ENCODE measurements around the gene TUBGCP3.

Gene TUBGCP3

DNA sequence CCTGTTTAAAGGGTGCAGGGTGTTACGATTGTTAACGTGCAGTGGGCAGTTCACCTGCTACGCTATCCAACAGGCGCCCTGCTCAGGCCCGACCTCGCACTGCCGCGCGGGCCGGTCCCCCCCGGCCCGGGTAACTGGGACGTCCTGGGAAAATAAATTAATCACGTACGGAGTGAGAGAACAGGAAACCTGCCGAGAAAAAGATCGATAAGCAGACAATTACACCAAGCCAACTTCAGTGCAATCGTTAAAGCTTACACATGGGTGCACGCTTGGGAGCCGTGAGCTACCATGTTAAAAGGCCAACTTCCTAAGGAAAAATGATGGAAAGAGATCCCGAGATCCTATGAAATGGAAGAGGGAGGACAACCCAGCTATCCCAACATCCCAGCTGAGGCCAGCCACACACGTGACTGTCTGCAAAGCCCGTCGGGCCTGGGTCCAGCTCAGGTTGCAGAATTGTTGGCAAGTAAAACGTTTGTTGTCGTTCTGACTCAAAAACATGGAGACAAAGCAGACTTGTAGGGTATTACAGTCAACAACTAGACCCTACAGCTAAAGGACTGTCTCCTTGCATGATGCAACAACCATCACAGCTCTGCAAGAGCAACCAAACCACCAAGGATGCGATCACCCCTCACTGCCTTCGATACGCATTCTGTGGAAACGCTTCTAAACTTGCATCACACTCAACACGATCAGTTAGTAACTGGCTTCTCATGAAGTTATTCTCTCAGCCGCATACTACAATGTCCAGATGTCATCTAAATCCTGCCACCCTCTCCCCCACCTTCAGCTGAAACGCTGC lies 741 bp upstream of the TUBGCP3 start:
- WGBS = 91% methylated on average over 33 of the region's 33 CpGs
- H3K27ac ChIP-seq (ENCODE audit: low read depth, low read length) = peak overlapping the region; percentile 96; the same call in 1 of the 2 replicates

DNA sequence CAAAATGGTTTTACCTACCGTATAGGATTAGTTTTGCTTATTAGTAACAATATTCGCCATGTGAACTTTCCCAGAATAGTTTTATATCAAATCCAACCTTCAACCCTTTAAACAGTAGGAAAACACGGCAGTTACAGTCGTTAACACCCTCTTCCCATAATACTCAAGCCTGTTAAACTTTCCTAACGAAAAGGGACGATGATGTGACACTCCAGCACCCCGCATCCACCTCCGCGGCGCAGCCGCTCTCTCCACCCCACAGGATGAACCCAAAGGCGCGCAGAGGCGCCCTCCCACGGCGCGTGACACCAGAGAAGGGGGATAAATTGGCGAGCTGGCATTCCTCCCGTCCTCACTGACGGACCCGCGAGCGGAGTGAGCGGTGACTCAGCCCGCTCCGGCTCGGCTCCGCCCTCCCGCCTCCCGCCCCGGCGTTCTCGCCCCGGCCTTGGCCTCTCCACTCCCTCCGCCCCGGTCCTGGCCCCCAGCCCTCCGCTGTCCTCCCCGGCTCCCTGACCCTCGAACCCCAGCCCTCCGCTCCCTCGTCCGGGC lies 665 bp downstream of the TUBGCP3 start:
- 1% methylated on average over 42 of the region's 42 CpGs for WGBS
- peaks cover 7% of the 10 kb centered on the region for H3K4me1 ChIP-seq (ENCODE audit: insufficient read depth, low read length)

More for the DNA sequence above, 741 bp upstream of the TUBGCP3 start:
- H3K9me3 ChIP-seq (ENCODE audit: insufficient read depth, low read depth, low read length) = no peaks in the 10 kb centered on the region
- H3K36me3 ChIP-seq (ENCODE audit: insufficient read depth, low read length) = no peaks in the 10 kb centered on the region
- H3K27me3 ChIP-seq (ENCODE audit: insufficient read depth, low read length) = 0 out of 2 replicates have a peak, but pooled peaks cover 7% of the 10 kb centered on the region
- peak overlapping the region; percentile 94 for H3K9ac ChIP-seq (ENCODE audit: low read depth, low read length)
- H3K4me1 ChIP-seq (ENCODE audit: insufficient read depth, low read length) = peaks cover 7% of the 10 kb centered on the region
- H3K4me3 ChIP-seq (ENCODE audit: low read length) = peak overlapping the region; percentile 96

DNA sequence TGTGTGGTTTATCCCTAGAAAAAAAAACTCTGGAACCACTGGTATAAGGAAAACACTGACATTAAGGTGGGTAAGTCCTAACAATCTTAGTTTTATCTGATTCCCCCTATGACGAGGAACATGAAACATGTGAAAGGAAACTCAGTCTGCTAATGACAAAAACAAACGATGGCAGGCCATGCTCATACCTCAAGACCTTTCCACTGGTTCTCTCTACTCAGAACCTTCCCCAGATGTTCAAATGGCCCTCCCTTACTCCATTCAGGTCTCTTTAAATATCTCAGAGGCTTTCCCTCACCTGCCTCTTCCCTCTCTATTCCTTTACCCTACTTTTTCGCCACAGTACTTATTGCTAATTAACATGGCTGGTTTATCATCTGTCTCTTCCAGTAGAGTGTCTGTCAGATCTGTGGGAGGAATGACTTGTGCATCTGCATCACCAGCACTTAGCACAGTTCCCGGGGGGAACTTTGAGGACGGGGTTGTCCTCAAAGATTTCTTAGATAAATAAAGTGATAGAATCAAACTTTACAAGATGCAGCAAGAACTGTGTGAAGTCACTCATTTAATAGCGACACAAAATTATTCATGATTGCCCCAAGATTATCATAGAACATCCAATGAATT lies 1.5 kb downstream of the TUBGCP3 start:
- H3K36me3 ChIP-seq (ENCODE audit: insufficient read depth, low read length) = no peaks in the 10 kb centered on the region
- WGBS = 93% methylated on average over 5 of the region's 6 CpGs
- H3K27ac ChIP-seq (ENCODE audit: low read depth, low read length) = no peak overlapping the region
- peak overlapping the region; percentile 94 for H3K9ac ChIP-seq (ENCODE audit: low read depth, low read length)
- peak overlapping the region; percentile 96 for H3K4me3 ChIP-seq (ENCODE audit: low read length)
- H3K4me1 ChIP-seq (ENCODE audit: insufficient read depth, low read length) = peaks cover 7% of the 10 kb centered on the region
- H3K9me3 ChIP-seq (ENCODE audit: insufficient read depth, low read depth, low read length) = no peaks in the 10 kb centered on the region
- 0 out of 2 replicates have a peak, but pooled peaks cover 7% of the 10 kb centered on the region for H3K27me3 ChIP-seq (ENCODE audit: insufficient read depth, low read length)

More for the DNA sequence above, 665 bp downstream of the TUBGCP3 start:
- H3K9me3 ChIP-seq (ENCODE audit: insufficient read depth, low read depth, low read length) = no peaks in the 10 kb centered on the region
- H3K36me3 ChIP-seq (ENCODE audit: insufficient read depth, low read length) = no peaks in the 10 kb centered on the region
- H3K4me3 ChIP-seq (ENCODE audit: low read length) = peak overlapping the region; percentile 96
- H3K27me3 ChIP-seq (ENCODE audit: insufficient read depth, low read length) = 0 out of 2 replicates have a peak, but pooled peaks cover 7% of the 10 kb centered on the region
- peak overlapping the region; percentile 96 for H3K27ac ChIP-seq (ENCODE audit: low read depth, low read length)
- H3K9ac ChIP-seq (ENCODE audit: low read depth, low read length) = peak overlapping the region; percentile 94

DNA sequence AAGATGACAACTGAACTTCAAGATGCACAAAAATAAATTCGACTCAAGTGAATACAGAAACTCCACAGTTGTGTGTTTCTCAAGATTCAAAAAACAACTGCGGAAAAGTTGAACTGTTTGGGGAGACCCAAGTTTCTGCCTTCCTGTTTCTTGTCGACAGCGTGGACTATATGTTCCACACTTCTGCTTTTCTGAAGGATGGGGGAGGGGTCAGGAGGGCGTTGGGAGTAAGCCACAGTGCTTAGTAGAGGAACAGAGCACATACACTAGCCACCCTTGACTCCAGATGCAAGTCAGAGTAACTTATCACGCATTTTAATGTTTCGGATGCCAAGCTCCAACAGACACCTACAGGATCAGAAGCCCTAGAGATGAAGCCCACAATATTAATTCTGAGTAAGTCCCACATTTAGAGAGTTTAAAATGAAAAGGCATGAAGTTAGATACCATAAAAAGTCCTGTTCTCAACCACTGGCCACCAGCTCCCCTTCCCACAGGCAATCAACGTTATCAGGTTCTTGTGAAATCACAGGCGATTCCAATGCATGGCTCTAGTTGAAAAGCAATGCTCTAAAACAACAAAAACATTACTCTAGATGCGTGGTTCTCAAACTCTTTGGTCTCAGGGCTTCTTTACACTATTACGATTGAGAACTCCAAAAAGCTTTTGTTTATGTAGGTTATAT lies 4.2 kb downstream of the TUBGCP3 start:
- H3K4me3 ChIP-seq (ENCODE audit: low read length) = no peak overlapping the region
- H3K9ac ChIP-seq (ENCODE audit: low read depth, low read length) = no peak overlapping the region
- 92% methylated on average over 10 of the region's 11 CpGs for WGBS
- H3K36me3 ChIP-seq (ENCODE audit: insufficient read depth, low read length) = no peaks in the 10 kb centered on the region
- no peaks in the 10 kb centered on the region for H3K9me3 ChIP-seq (ENCODE audit: insufficient read depth, low read depth, low read length)
- no peak overlapping the region for H3K27ac ChIP-seq (ENCODE audit: low read depth, low read length)
- H3K27me3 ChIP-seq (ENCODE audit: insufficient read depth, low read length) = no peaks in the 10 kb centered on the region
- H3K4me1 ChIP-seq (ENCODE audit: insufficient read depth, low read length) = peaks cover 7% of the 10 kb centered on the region

DNA sequence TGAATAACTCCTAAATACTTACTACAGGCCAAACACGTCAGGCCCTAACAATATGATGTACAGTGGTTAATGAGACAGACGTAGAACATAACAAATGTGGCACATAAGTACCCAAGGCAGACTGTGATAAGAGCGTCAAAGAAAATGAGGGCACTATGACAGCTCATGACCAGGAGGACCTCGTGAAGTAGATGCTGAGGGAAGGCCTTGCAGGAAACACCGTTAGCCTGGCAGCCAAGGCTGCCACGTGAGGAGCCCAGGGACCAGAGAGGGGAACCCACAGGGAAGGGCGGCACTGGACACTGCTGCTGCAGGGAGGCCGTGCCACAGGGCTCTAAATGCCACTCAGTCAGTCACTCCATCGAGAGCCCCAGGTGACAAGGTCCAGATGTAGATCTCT lies 5.7 kb downstream of the TUBGCP3 start:
- H3K4me1 ChIP-seq (ENCODE audit: insufficient read depth, low read length) = peaks cover 7% of the 10 kb centered on the region
- H3K4me3 ChIP-seq (ENCODE audit: low read length) = no peak overlapping the region
- H3K9ac ChIP-seq (ENCODE audit: low read depth, low read length) = no peak overlapping the region
- H3K27ac ChIP-seq (ENCODE audit: low read depth, low read length) = no peak overlapping the region
- no peaks in the 10 kb centered on the region for H3K27me3 ChIP-seq (ENCODE audit: insufficient read depth, low read length)
- 95% methylated on average over 9 of the region's 9 CpGs for WGBS
- no peaks in the 10 kb centered on the region for H3K36me3 ChIP-seq (ENCODE audit: insufficient read depth, low read length)
- H3K9me3 ChIP-seq (ENCODE audit: insufficient read depth, low read depth, low read length) = no peaks in the 10 kb centered on the region

DNA sequence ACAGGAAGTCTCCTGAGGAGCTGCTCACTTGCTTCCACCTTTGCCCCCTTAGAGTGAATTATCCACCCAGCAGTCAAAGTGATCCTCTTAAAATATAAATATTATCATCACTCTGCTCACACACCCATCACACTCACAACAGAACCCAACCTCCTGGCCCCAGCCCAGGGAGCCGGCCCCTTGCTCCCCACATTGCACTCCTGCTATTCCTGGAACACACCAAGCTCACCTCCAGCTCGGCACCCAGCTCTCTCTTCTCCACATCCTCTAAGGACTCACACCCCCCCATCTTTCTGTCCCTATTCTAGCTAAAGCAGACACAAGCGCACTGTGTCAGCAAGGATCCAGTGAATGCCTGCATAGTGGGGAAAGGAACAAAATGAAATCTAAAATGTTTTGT lies 7.0 kb downstream of the TUBGCP3 start:
- H3K4me1 ChIP-seq (ENCODE audit: insufficient read depth, low read length) = peaks cover 4% of the 10 kb centered on the region; the same call in 1 of the 2 replicates
- H3K4me3 ChIP-seq (ENCODE audit: low read length) = no peak overlapping the region
- no peaks in the 10 kb centered on the region for H3K9me3 ChIP-seq (ENCODE audit: insufficient read depth, low read depth, low read length)
- H3K27me3 ChIP-seq (ENCODE audit: insufficient read depth, low read length) = no peaks in the 10 kb centered on the region
- H3K36me3 ChIP-seq (ENCODE audit: insufficient read depth, low read length) = no peaks in the 10 kb centered on the region
- H3K9ac ChIP-seq (ENCODE audit: low read depth, low read length) = no peak overlapping the region
- 95% methylated on average over 3 of the region's 3 CpGs for WGBS
- H3K27ac ChIP-seq (ENCODE audit: low read depth, low read length) = no peak overlapping the region

DNA sequence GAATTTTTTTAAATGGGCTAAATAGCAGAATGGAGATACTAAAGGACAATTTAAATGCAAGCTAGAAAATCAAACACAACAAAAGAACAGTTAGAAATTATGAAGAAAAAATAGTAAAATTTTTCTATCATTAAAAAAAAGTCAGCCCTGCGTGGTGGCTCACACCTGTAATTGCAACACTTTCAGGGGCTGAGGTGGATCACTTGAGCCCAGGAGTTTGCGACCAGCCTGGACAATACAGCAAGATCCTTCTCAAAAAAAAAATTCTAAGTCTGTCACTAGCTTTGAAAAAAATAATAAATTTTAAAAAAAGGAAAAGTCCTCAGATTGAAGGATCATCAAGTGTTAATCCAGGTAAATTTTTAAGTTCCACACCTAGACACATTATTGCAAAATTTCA lies 7.7 kb downstream of the TUBGCP3 start:
- 91% methylated on average over 2 of the region's 2 CpGs for WGBS
- Histone ChIP-seq H3K36me3 (ENCODE audit: insufficient read depth, low read length) (no peaks in the 10 kb centered on the region), H3K27me3 (ENCODE audit: insufficient read depth, low read length) (no peaks in the 10 kb centered on the region), H3K4me3 (ENCODE audit: low read length) (no peak overlapping the region), H3K27ac (ENCODE audit: low read depth, low read length) (no peak overlapping the region), H3K9ac (ENCODE audit: low read depth, low read length) (no peak overlapping the region), H3K9me3 (ENCODE audit: insufficient read depth, low read depth, low read length) (no peaks in the 10 kb centered on the region), H3K4me1 (ENCODE audit: insufficient read depth, low read length) (peaks cover 8% of the 10 kb centered on the region; the same call in 1 of the 2 replicates)

DNA sequence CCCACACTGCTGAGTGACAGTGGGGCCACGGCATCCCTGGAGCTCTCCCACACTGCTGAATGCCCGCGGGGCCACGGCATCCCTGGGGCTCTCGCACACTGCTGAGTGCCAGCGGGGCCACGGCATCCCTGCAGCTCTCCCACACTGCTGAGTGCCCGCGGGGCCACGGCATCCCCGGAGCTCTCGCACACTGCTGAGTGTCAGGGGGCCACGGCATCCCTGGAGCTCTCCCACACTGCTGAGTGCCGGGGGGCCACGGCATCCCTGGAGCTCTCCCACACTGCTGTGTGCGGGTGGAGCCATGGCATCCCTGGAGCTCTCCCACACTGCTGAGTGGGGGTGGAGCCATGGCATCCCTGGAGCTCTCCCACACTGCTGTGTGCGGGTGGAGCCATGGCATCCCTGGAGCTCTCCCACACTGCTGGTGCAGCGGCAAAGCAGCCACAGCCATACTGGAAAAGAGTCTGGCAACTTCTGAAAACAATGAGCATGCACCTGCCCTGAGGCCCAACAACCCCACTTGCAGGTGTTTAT lies 8.6 kb downstream of the TUBGCP3 start:
- Histone ChIP-seq H3K27ac (ENCODE audit: low read depth, low read length) (no peak overlapping the region), H3K4me1 (ENCODE audit: insufficient read depth, low read length) (peaks cover 12% of the 10 kb centered on the region; the same call in 1 of the 2 replicates), H3K9me3 (ENCODE audit: insufficient read depth, low read depth, low read length) (no peaks in the 10 kb centered on the region), H3K9ac (ENCODE audit: low read depth, low read length) (no peak overlapping the region), H3K4me3 (ENCODE audit: low read length) (no peak overlapping the region), H3K27me3 (ENCODE audit: insufficient read depth, low read length) (no peaks in the 10 kb centered on the region), H3K36me3 (ENCODE audit: insufficient read depth, low read length) (no peaks in the 10 kb centered on the region)
- 97% methylated on average over 18 of the region's 18 CpGs for WGBS

DNA sequence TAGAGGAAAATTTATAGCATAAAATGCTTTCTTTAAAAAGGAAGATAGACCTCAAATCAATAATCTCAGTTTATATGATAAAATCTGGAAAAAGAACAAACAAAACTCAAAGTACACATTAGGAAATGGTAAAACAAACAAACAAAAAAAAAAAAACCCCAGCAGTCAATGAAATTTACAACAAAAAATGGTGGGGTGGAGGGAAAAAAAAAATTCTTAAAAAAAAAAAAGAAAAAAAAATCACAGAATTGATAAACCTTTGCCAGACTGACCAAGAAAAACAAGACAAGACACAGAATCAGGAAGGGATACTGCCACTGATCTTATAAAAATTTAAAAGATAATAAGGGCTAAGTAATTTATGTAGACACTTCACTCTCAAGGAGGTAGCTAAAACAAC lies 11.2 kb downstream of the TUBGCP3 start:
- Histone ChIP-seq H3K27ac (ENCODE audit: low read depth, low read length) (no peak overlapping the region), H3K9me3 (ENCODE audit: insufficient read depth, low read depth, low read length) (no peaks in the 10 kb centered on the region), H3K9ac (ENCODE audit: low read depth, low read length) (no peak overlapping the region), H3K36me3 (ENCODE audit: insufficient read depth, low read length) (no peaks in the 10 kb centered on the region), H3K4me3 (ENCODE audit: low read length) (no peak overlapping the region), H3K4me1 (ENCODE audit: insufficient read depth, low read length) (peaks cover 12% of the 10 kb centered on the region; the same call in 1 of the 2 replicates), H3K27me3 (ENCODE audit: insufficient read depth, low read length) (no peaks in the 10 kb centered on the region)

DNA sequence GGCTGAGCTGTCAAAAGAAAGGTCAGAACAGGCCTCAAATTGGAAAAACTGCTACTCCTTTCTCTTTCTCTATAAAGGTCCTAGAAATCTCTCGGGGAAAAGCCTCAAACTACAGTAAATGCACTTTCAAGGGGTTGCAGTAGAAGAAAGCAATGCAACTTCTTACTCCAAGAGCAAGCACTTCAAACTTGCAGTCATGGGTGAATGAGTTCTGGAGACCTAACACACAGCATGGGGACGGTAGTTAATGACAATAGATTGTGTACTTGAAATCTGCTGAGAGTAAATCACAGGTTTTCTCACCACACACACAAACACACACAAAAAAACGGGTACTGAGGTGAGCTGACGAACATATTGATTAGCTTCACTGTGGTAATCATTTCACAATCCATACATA lies 11.8 kb downstream of the TUBGCP3 start:
- no peak overlapping the region for H3K9ac ChIP-seq (ENCODE audit: low read depth, low read length)
- H3K9me3 ChIP-seq (ENCODE audit: insufficient read depth, low read depth, low read length) = no peaks in the 10 kb centered on the region
- WGBS = 91% methylated on average over 3 of the region's 4 CpGs
- no peaks in the 10 kb centered on the region for H3K36me3 ChIP-seq (ENCODE audit: insufficient read depth, low read length)
- H3K27ac ChIP-seq (ENCODE audit: low read depth, low read length) = no peak overlapping the region
- H3K4me3 ChIP-seq (ENCODE audit: low read length) = no peak overlapping the region
- no peaks in the 10 kb centered on the region for H3K27me3 ChIP-seq (ENCODE audit: insufficient read depth, low read length)
- H3K4me1 ChIP-seq (ENCODE audit: insufficient read depth, low read length) = peaks cover 12% of the 10 kb centered on the region; the same call in 1 of the 2 replicates
